ENCODE data around the gene ZFP57.

Gene ZFP57

DNA sequence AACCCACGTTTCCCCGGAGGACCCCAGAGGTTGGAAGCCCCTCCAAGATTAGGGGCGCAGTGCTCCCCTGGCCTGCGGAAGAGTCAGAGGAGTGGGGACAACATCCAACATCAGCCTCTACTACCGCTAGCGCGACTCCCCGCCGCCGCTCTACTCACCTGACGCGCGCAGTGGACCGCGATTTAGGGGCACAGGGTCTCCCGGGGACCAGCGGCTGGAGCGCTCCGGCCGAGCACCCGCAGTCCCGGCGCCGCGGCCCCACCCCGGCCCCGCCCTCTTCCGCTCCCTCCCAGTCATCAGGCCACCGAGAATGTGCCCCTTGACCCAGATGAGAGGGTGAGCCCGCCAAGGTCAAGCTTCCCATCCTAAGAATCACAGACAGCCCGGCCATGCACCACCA is at the start of gene ZFP57:
Gene ZFP57, minus strand, starts transcription at position 249 of the 400 bp plus-strand sequence. CDS start 4,149 bp downstream, outside the sequence.
- Histone ChIP-seq H3K36me3 (ENCODE audit: low read length) (no peaks in the 10 kb centered on the region), H3K9me3 (ENCODE audit: insufficient read depth, low read length) (no peaks in the 10 kb centered on the region), H4K20me1 (ENCODE audit: low read depth, low read length) (no peaks in the 10 kb centered on the region), H3K4me2 (ENCODE audit: low read depth, low read length, poor library complexity, severe bottlenecking) (no peak within 1 kb of the TSS), H3K4me3 (ENCODE audit: insufficient read depth, low read length, poor library complexity, severe bottlenecking) (no peak within 1 kb of the TSS), H3K27ac (ENCODE audit: low read depth, low read length) (no peak within 1 kb of the TSS), H3K9ac (ENCODE audit: low read length) (no peak within 1 kb of the TSS), H3K79me2 (ENCODE audit: insufficient read depth, low read length) (no peaks in the 10 kb centered on the region), H3K9me2 (replicated peaks; ENCODE audit: insufficient read depth, low read length) (no peaks in the 10 kb centered on the region), H2AFZ (ENCODE audit: low read depth, low read length, severe bottlenecking) (no peak within 1 kb of the TSS), H3F3A (ENCODE audit: insufficient read depth) (no peaks in the 10 kb centered on the region), H3K27me3 (ENCODE audit: low read length) (no peaks in the 10 kb centered on the region)
- TF ChIP-seq, protein P1, sequence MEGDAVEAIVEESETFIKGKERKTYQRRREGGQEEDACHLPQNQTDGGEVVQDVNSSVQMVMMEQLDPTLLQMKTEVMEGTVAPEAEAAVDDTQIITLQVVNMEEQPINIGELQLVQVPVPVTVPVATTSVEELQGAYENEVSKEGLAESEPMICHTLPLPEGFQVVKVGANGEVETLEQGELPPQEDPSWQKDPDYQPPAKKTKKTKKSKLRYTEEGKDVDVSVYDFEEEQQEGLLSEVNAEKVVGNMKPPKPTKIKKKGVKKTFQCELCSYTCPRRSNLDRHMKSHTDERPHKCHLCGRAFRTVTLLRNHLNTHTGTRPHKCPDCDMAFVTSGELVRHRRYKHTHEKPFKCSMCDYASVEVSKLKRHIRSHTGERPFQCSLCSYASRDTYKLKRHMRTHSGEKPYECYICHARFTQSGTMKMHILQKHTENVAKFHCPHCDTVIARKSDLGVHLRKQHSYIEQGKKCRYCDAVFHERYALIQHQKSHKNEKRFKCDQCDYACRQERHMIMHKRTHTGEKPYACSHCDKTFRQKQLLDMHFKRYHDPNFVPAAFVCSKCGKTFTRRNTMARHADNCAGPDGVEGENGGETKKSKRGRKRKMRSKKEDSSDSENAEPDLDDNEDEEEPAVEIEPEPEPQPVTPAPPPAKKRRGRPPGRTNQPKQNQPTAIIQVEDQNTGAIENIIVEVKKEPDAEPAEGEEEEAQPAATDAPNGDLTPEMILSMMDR (IDR thresholded peaks at IDR 0.05; ENCODE audit: insufficient read depth, low read length, poor library complexity, severe bottlenecking): no peak
- TF ChIP-seq EZH2phosphoT487 (conservative IDR thresholded peaks at IDR 0.05; ENCODE audit: low read length): no peak

DNA sequence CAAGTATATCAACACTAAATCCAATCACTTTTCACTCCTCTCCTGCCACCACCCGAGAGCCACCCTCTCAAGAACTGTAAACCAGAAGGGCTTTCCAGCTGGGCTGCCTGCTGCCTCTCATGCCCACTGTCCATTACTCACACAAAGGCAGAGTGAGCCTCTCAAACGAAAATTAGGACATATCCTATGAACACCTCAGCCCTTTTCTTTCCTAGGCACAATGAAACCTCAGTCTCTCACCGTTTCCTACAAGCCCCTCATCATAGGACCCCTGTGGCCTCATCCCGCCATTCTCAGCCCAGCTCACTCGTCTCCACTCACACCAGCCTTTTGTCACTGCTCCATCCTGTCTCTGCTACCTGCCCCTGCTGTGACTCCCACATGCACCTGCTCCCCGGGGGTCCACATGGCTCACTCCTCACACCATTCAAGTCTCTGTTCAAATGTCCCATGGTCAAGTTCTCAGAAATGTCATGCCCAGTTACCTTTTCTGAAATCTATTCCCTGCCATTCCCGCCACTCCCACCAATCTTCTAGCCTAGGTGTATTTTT is 49.7 kb upstream of the ZFP57 start:
- H3K36me3 ChIP-seq (ENCODE audit: low read length): no peaks in the 10 kb centered on the region
- H3K4me3 ChIP-seq (ENCODE audit: insufficient read depth, low read length, poor library complexity, severe bottlenecking): no peak overlapping the region
- H3K9ac ChIP-seq (ENCODE audit: low read length): no peak overlapping the region
- H3K79me2 ChIP-seq (ENCODE audit: insufficient read depth, low read length): no peaks in the 10 kb centered on the region
- TF ChIP-seq, protein P1 (IDR thresholded peaks at IDR 0.05; ENCODE audit: insufficient read depth, low read length, poor library complexity, severe bottlenecking): no peak
- no peak for TF ChIP-seq EZH2phosphoT487 (conservative IDR thresholded peaks at IDR 0.05; ENCODE audit: low read length)
- no peak overlapping the region for H3K27ac ChIP-seq (ENCODE audit: low read depth, low read length)
- H2AFZ ChIP-seq (ENCODE audit: low read depth, low read length, severe bottlenecking): no peak overlapping the region
- H3K27me3 ChIP-seq (ENCODE audit: low read length): no peaks in the 10 kb centered on the region
- H3K9me3 ChIP-seq (ENCODE audit: insufficient read depth, low read length): no peaks in the 10 kb centered on the region
- no peaks in the 10 kb centered on the region for H3K9me2 ChIP-seq (replicated peaks; ENCODE audit: insufficient read depth, low read length)
- no peaks in the 10 kb centered on the region for H4K20me1 ChIP-seq (ENCODE audit: low read depth, low read length)
- H3F3A ChIP-seq (ENCODE audit: insufficient read depth): no peaks in the 10 kb centered on the region
- H3K4me2 ChIP-seq (ENCODE audit: low read depth, low read length, poor library complexity, severe bottlenecking): no peak overlapping the region

DNA sequence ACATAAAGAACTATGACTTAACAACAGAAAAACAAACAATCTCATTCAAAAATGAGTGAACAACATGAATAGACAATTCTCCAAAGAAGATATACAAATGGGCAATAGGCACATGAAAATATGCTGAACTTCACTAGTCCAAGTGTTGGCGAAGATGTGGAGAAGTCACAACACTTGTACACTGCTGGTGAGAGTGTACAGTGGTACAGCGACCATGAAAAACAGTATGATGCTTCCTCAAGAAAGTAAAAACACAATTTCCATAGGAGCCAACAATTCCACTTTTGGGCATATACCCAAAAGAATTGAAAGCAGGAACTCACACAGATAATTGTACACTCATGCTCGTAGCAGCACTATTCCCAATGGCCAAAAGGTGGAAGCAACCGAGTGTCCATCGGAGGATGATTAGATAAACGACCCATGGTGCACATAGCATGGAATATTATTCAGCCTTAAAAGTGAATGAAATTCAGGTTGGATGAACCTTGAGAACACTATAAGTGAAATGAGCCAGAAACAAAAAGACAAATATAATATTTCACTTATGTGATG is 48.9 kb upstream of the ZFP57 start:
- H3K4me3 ChIP-seq (ENCODE audit: insufficient read depth, low read length, poor library complexity, severe bottlenecking): no peak overlapping the region
- no peaks in the 10 kb centered on the region for H4K20me1 ChIP-seq (ENCODE audit: low read depth, low read length)
- H2AFZ ChIP-seq (ENCODE audit: low read depth, low read length, severe bottlenecking): no peak overlapping the region
- H3F3A ChIP-seq (ENCODE audit: insufficient read depth): no peaks in the 10 kb centered on the region
- no peak for TF ChIP-seq EZH2phosphoT487 (conservative IDR thresholded peaks at IDR 0.05; ENCODE audit: low read length)
- TF ChIP-seq, protein P1 (IDR thresholded peaks at IDR 0.05; ENCODE audit: insufficient read depth, low read length, poor library complexity, severe bottlenecking): no peak
- H3K9me3 ChIP-seq (ENCODE audit: insufficient read depth, low read length): no peaks in the 10 kb centered on the region
- no peak overlapping the region for H3K27ac ChIP-seq (ENCODE audit: low read depth, low read length)
- H3K4me2 ChIP-seq (ENCODE audit: low read depth, low read length, poor library complexity, severe bottlenecking): no peak overlapping the region
- H3K36me3 ChIP-seq (ENCODE audit: low read length): no peaks in the 10 kb centered on the region
- H3K27me3 ChIP-seq (ENCODE audit: low read length): no peaks in the 10 kb centered on the region
- H3K9ac ChIP-seq (ENCODE audit: low read length): no peak overlapping the region
- no peaks in the 10 kb centered on the region for H3K9me2 ChIP-seq (replicated peaks; ENCODE audit: insufficient read depth, low read length)
- H3K79me2 ChIP-seq (ENCODE audit: insufficient read depth, low read length): no peaks in the 10 kb centered on the region
